D721Med (cell line): ENCODE results near the gene EPC1.
A peak's percentile ranks its signal among the peaks of the same experiment; 100 is the strongest.
"Not testable (repeated sequence)": the region's sequence is repeated elsewhere in the genome, so short reads cannot be mapped to it uniquely, and the experiment has no call there.

Source experiments
- DNase-seq: peaks from one replicate; pipeline ENCODE4 v3.0.0; 2011; ENCODE audit warnings: low spot score; ENCODE audit not compliant: insufficient read length
- FAIRE-seq: peaks from 2 replicates; lab custom pipeline; 2011; peaks lifted over from hg19 to GRCh38; lab: Jason Lieb, UNC
- TF ChIP-seq, protein P1 (sequence below): IDR thresholded peaks from 2 replicates; pipeline ENCODE4 v1.5.1; 2012; ENCODE audit warnings: mild to moderate bottlenecking, control low read depth; ENCODE audit not compliant: insufficient read depth; ENCODE audit errors: missing control alignments

The EPC1 gene

GRCh38 chr10:32367793-32368453 is 21.0 kb upstream of the EPC1 start:
- peak; percentile 31 for DNase-seq

GRCh38 chr10:32366588-32366987 is 19.6 kb upstream of the EPC1 start:
- DNase-seq (no peak), FAIRE-seq (no peak)
- TF ChIP-seq, protein P1, sequence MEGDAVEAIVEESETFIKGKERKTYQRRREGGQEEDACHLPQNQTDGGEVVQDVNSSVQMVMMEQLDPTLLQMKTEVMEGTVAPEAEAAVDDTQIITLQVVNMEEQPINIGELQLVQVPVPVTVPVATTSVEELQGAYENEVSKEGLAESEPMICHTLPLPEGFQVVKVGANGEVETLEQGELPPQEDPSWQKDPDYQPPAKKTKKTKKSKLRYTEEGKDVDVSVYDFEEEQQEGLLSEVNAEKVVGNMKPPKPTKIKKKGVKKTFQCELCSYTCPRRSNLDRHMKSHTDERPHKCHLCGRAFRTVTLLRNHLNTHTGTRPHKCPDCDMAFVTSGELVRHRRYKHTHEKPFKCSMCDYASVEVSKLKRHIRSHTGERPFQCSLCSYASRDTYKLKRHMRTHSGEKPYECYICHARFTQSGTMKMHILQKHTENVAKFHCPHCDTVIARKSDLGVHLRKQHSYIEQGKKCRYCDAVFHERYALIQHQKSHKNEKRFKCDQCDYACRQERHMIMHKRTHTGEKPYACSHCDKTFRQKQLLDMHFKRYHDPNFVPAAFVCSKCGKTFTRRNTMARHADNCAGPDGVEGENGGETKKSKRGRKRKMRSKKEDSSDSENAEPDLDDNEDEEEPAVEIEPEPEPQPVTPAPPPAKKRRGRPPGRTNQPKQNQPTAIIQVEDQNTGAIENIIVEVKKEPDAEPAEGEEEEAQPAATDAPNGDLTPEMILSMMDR, result no peak

More at GRCh38 chr10:32367793-32368453, 21.0 kb upstream of the EPC1 start:
- TF ChIP-seq, protein P1, result peak; percentile 74
- peak; percentile 77 for FAIRE-seq

DNA sequence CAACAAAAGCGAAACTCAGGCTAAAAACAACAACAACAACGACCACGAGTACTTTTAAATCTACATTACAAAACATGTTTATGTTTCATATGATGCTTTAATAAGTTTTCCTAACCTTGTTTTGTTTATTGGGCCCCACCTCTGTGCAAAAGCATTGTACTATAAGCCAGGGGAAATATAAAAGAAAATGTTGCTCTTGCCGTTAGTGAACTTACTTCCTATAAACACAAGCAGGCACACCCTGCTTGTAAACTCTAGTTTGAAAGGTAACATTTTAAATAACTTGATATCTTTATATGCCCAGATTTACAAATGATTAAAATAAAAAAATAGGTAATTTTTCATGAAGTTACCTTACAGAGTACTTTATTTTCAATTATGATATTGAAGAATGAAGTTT is 19.2 kb upstream of the EPC1 start:
- FAIRE-seq (no peak), DNase-seq (no peak)
- TF ChIP-seq, protein P1, result no peak

GRCh38 chr10:32365404-32365803 is 18.4 kb upstream of the EPC1 start:
- not testable (repeated sequence) for DNase-seq, FAIRE-seq

GRCh38 chr10:32362571-32362970 is 15.6 kb upstream of the EPC1 start:
- TF ChIP-seq, protein P1, result no peak
- FAIRE-seq (no peak), DNase-seq (no peak)

- DNase-seq (no peak), FAIRE-seq (no peak)
- TF ChIP-seq, protein P1, result no peak
Observed at GRCh38 chr10:32360884-32361283, 13.9 kb upstream of the EPC1 start.

DNA sequence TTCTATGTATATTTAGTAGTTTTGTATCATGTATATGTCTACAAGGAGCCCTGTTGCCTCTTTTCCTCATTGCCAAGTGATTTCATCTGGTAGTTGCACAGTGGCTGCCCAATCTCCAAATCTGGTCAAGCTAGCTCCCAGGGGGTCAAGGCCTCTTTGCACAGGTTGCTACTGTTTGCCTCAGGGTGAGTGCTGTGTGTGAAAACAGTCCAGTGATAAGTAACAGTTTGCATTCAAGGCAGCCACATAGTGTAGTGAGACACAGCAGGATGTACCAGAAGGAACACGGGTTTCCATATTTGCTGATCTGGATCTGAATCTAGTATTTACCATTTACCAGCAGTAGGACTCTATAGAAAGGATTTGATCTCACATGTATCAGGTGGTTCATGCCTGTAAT is 13.3 kb upstream of the EPC1 start:
- DNase-seq (no peak), FAIRE-seq (no peak)
- TF ChIP-seq, protein P1, result no peak
